ENCODE measurements around the gene GRM8.

DNA sequence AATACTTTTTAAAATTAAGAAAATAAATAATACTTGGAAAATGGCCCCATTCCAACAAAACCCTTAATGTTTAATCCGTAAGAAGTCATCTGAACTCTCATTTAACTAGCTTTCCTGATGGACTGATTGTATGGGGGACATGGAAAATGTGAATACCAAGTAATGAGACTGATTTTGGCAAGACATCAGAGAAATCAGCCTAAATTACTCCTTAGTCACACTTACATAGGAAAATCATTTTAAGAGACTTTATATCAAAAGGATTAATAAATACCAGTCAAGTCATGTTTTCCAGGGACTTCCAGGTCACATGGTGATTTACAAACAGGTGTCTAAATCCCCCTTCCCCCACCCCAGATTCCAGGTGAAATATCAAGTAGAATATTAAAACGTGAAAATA is 58.2 kb downstream of the GRM8 start:
- TF ChIP-seq, protein P1, sequence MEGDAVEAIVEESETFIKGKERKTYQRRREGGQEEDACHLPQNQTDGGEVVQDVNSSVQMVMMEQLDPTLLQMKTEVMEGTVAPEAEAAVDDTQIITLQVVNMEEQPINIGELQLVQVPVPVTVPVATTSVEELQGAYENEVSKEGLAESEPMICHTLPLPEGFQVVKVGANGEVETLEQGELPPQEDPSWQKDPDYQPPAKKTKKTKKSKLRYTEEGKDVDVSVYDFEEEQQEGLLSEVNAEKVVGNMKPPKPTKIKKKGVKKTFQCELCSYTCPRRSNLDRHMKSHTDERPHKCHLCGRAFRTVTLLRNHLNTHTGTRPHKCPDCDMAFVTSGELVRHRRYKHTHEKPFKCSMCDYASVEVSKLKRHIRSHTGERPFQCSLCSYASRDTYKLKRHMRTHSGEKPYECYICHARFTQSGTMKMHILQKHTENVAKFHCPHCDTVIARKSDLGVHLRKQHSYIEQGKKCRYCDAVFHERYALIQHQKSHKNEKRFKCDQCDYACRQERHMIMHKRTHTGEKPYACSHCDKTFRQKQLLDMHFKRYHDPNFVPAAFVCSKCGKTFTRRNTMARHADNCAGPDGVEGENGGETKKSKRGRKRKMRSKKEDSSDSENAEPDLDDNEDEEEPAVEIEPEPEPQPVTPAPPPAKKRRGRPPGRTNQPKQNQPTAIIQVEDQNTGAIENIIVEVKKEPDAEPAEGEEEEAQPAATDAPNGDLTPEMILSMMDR (IDR thresholded peaks at IDR 0.05), result no peak
- TF ChIP-seq POLR2AphosphoS5 (IDR thresholded peaks at IDR 0.05) (no peak), POLR2A (IDR thresholded peaks at IDR 0.05; ENCODE audit: low read depth) (no peak)
